ENCODE results near the gene BBOX1.

DNA sequence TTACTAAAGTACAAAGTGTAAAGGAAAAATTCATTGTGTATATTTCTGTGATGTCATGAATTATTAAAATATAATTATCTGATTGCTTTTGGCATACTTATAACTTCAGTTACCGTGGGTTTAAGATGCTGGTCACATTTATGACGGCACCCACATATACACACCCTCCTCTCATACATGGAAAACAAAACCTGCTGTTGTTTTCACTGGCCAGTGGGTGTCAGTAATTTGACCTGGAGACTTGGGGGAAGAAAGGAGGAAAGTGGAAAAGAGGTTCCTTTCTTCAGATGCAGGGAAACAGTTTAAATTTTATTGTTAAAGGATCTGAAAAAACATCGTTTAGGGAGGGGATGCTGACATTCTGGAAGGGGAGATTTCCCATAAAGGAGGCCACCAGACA is 742 bp upstream of the BBOX1 start:
- TF ChIP-seq POLR2A (IDR thresholded peaks at IDR 0.05; ENCODE audit: low read length) (no peak), GATA1 (IDR thresholded peaks at IDR 0.05; ENCODE audit: low read depth, low read length) (no peak)
